Breast epithelium (tissue), 4 donors: ENCODE data around the gene MIEF2. TPM values are rescaled to one million over a fixed set of nuclear protein-coding genes. Genes with fewer than 3 reads are reported as not detected.
A peak's percentile ranks its signal among the peaks of the same experiment; 100 is the strongest.

Source experiments
- DNase-seq, 2 donors: peaks; one replicate each; pipeline ENCODE4 v3.0.0-alpha.2; 2019; ENCODE audit warnings: low spot score in 2 of 2
- H3K27ac ChIP-seq, 2 donors: fragments of 200-600 bp; sonication (generic) in 1 of 2; one replicate each; pipeline ENCODE4 v1.5.1; 2016 to 2019; ENCODE audit warnings: mild to moderate bottlenecking in 1 of 2
- H3K27me3 ChIP-seq, 2 donors: fragments of 200-600 bp; sonication (generic) in 1 of 2; one replicate each; pipeline versions ENCODE4 v1.5.1 to v1.6.0; 2017 to 2019; ENCODE audit warnings: control low read depth in 1 of 2, mild to moderate bottlenecking in 1 of 2
- H3K36me3 ChIP-seq: fragments of 200-600 bp; one replicate; pipeline ENCODE4 v1.5.1; 2019
- H3K4me1 ChIP-seq, 2 donors: fragments of 200-600 bp; sonication (generic); one replicate each; pipeline ENCODE4 v1.5.1; 2016 to 2019; ENCODE audit warnings: control low read depth in 1 of 2
- H3K4me3 ChIP-seq, 3 donors: fragments of 200-600 bp; sonication (generic); 1 replicate in 2 of 3; 2 replicates in 1 of 3; pipeline ENCODE4 v1.5.1; 2016 to 2019; ENCODE audit warnings: mild to moderate bottlenecking in 3 of 3, moderate library complexity in 2 of 3
- H3K9me3 ChIP-seq, 2 donors: fragments of 200-600 bp; sonication (generic) in 1 of 2; one replicate each; pipeline ENCODE4 v1.5.1; 2016 to 2019; ENCODE audit warnings: control low read depth in 1 of 2
- CTCF ChIP-seq, 3 donors: fragments of 450-650 bp; IDR thresholded peaks; one replicate each; pipeline ENCODE4 v1.5.1; 2016 to 2017; ENCODE audit warnings: antibody characterized with exemption in 3 of 3, mild to moderate bottlenecking in 3 of 3, moderate library complexity in 3 of 3
- POLR2A ChIP-seq: fragments of 450-650 bp; IDR thresholded peaks from one replicate; pipeline ENCODE4 v1.6.1; 2016; ENCODE audit warnings: antibody characterized with exemption, mild to moderate bottlenecking, moderate library complexity
- POLR2AphosphoS5 ChIP-seq, 3 donors: sonication (generic); formaldehyde crosslinking; IDR thresholded peaks; one replicate each; pipeline ENCODE4 v1.6.1; 2017; ENCODE audit warnings: antibody characterized with exemption in 3 of 3
- intact Hi-C: fragments of 100-400 bp; cut with DNase I; formaldehyde crosslinking; loops from one replicate; pipeline ENCODE4 v1.15.1; 2023; ENCODE audit warnings: low total_unique reads
- total RNA-seq, 3 donors: library from RNA; depleted of rRNA; stranded (reverse); fragments of >200 nt; gene quantifications; one replicate each; pipeline ENCODE4 v1.1.0, GENCODE V29; 2016

MIEF2 gene
- total RNA-seq, 3 donors from 2014 or later = 9.8 to 29.6 (median 19.0) TPM

DNA sequence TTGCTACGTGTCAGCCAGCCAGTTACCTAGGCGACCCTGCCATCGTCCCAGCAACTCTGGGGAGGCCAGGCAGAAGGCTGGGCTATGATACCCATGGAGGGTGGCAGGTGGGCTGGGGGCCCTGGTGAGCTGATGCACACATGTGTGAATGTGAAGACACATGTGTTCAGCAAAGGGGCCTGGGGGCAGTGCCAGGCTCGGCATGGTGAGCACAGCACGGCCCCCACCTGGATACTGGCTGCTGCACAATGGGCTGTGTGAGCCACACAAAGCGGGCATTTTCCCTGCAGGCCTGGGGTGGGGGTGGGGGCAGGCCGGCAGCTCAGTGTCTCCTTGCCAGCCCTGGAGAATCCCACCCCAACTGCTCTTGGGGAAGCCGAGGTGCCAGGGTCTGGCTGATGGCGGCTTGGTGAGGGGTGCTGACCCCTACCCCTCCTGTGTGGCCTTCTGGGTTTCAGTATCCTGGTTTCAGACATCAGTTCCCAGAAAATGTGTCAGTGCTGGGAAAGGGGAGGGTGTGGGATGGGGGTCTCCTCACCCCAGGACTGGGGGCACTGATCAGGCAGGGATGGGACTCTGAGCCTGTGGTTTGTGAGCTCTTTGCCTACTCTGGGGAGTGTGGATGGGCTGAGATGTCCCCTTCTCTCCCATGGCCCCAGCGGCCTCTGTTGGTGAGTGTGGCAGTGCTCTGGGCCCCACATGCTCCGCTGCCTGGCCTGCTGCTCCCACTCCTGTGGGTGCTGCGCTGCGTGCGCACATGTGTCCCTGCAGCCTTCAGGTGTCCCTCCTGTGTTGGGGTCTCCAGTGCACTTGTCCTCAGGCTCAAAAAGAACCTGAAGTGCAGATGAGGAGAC, 29.9 kb upstream of the MIEF2 start:
- no peak overlapping the region for H3K4me3 ChIP-seq
- TF ChIP-seq POLR2A = no peak
- no peak for TF ChIP-seq CTCF (IDR thresholded peaks at IDR 0.05)
- TF ChIP-seq POLR2AphosphoS5 (IDR thresholded peaks at IDR 0.05) = no peak
- intact Hi-C loops = no loop called here

DNA sequence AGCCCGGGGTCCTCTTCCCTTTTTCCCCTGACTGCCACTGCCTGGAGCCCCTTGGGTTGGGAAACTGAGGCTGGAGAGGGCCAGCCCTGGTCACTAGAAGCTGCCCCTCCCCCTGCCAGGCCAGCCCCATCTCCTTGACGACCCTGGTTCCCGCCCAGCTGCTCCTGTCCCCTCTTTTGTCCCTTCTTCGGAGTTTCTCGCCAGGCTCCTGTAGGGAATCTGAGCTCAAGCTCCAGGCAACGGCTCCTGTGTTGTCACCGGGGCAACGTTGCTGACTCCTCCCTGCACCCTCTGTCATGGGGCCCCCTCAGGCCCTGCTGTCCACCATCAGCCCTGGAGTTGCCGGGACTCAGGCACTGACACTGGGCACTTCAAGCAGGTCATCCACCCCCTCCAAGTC, 29.3 kb upstream of the MIEF2 start:
- no peak for DNase-seq
- Histone ChIP-seq H3K27me3 (no peaks in the 10 kb centered on the region), H3K4me3 (no peak overlapping the region), H3K9me3 (no peaks in the 10 kb centered on the region), H3K36me3 (no peaks in the 10 kb centered on the region), H3K27ac (no peak overlapping the region), H3K4me1 (peaks cover 2 to 6% of the 10 kb centered on the region in 2 donors)
- intact Hi-C loops = no loop called here
- no peak for TF ChIP-seq CTCF (IDR thresholded peaks at IDR 0.05)

More for the DNA sequence above, 29.9 kb upstream of the MIEF2 start:
- no peak for DNase-seq
- Histone ChIP-seq H3K27ac (no peak overlapping the region), H3K4me1 (peaks cover 2 to 3% of the 10 kb centered on the region in 2 donors), H3K27me3 (no peaks in the 10 kb centered on the region), H3K9me3 (no peaks in the 10 kb centered on the region), H3K36me3 (no peaks in the 10 kb centered on the region)

DNA sequence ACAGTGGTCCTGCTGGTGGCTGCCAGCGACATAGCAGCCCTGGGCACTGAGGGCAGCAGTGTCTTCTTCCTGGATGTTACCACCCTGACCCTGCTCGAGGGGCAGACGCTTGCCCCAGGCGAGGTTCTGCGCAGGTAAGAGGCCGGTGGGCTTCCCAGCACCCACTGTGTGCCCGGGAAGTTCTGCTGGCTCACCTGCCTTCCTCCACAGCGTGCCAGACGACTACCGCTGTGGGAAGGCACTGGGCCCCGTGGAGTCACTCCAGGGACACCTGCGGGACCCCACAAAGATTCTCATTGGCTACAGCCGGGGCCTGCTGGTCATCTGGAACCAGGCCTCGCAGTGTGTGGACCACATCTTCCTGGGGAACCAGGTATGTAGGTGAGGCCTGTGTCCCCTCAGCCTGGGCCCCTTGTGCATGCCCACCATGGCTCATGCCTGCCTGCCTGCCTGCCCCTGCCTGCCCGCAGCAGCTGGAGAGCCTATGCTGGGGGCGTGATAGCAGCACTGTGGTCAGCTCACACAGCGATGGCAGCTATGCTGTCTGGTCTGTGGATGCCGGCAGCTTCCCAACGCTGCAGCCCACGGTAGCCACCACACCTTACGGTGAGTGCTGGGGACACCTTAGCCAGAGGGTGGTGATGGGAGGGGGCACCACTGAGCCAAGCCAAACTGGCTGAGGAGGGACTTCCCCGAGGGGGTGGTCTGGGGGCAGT, 26.5 kb upstream of the MIEF2 start:
- Histone ChIP-seq H3K9me3 (no peaks in the 10 kb centered on the region), H3K36me3 (no peaks in the 10 kb centered on the region), H3K27me3 (no peaks in the 10 kb centered on the region), H3K27ac (no peak overlapping the region), H3K4me1 (peaks cover 0 to 6% of the 10 kb centered on the region in 2 donors), H3K4me3 (no peak overlapping the region)
- no peak for DNase-seq
- TF ChIP-seq POLR2AphosphoS5 (IDR thresholded peaks at IDR 0.05) (no peak), POLR2A (no peak), CTCF (IDR thresholded peaks at IDR 0.05) (no peak)
- intact Hi-C loops = no loop called here

DNA sequence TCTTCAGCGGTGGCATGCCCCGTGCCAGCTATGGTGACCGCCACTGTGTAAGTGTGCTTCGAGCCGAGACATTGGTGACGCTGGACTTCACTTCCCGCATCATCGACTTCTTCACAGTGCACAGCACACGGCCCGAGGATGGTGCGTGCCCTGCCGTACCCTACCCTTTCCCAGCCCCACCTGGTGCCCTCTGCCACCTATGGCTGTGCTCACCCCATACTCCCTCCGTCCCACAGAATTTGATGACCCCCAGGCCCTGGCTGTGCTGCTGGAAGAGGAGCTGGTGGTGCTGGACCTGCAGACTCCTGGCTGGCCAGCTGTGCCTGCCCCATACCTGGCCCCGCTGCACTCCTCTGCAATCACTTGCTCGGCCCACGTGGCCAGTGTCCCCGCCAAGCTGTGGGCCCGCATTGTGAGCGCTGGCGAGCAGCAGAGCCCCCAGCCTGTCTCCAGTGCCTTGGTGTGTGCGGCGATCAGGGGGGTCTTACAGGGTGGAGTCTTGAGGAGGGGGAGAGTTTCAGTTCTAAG, 25.5 kb upstream of the MIEF2 start:
- H3K4me1 ChIP-seq = peaks cover 0 to 6% of the 10 kb centered on the region in 2 donors
- no peaks in the 10 kb centered on the region for H3K27me3 ChIP-seq
- no peak for DNase-seq
- no peak for TF ChIP-seq POLR2AphosphoS5 (IDR thresholded peaks at IDR 0.05)
- no peak for TF ChIP-seq CTCF (IDR thresholded peaks at IDR 0.05)
- no peak for TF ChIP-seq POLR2A
- peak overlapping the region; percentile 83 to 89 for H3K27ac ChIP-seq
- H3K9me3 ChIP-seq = no peaks in the 10 kb centered on the region
- intact Hi-C loops = no loop called here
- no peaks in the 10 kb centered on the region for H3K36me3 ChIP-seq
- H3K4me3 ChIP-seq = no peak overlapping the region
